Glutamatergic neuron (in vitro differentiated cells): ENCODE results near the gene LEKR1. TPM values are rescaled to one million over a fixed set of nuclear protein-coding genes. Genes with fewer than 3 reads are reported as not detected.
A peak's percentile ranks its signal among the peaks of the same experiment; 100 is the strongest.

Source experiments
- DNase-seq: peaks from one replicate; pipeline ENCODE4 v3.0.0; 2022
- H3K27ac Mint-ChIP-seq: one replicate; pipeline ENCODE4 v1.8.0; 2020; ENCODE audit warnings: mild to moderate bottlenecking, mixed read lengths, inconsistent platforms; ENCODE audit not compliant: unreplicated experiment
- H3K27me3 Mint-ChIP-seq: one replicate; pipeline ENCODE4 v1.8.0; 2020; ENCODE audit warnings: mild to moderate bottlenecking, moderate library complexity, mixed read lengths, inconsistent platforms; ENCODE audit not compliant: unreplicated experiment
- H3K36me3 Mint-ChIP-seq: one replicate; pipeline ENCODE4 v1.8.0; 2020; ENCODE audit warnings: mild to moderate bottlenecking, mixed read lengths, inconsistent platforms; ENCODE audit not compliant: unreplicated experiment
- H3K4me1 Mint-ChIP-seq: one replicate; pipeline ENCODE4 v1.8.0; 2020; ENCODE audit warnings: mild to moderate bottlenecking, low read depth, mixed read lengths, inconsistent platforms; ENCODE audit not compliant: unreplicated experiment
- H3K4me3 Mint-ChIP-seq: one replicate; pipeline ENCODE4 v1.8.0; 2020; ENCODE audit warnings: mild to moderate bottlenecking, mixed read lengths, inconsistent platforms; ENCODE audit not compliant: unreplicated experiment
- H3K9me3 Mint-ChIP-seq: one replicate; pipeline ENCODE4 v1.8.0; 2020; ENCODE audit warnings: mild to moderate bottlenecking, moderate library complexity, mixed read lengths, inconsistent platforms; ENCODE audit not compliant: unreplicated experiment
- total RNA-seq: library from RNA; stranded (reverse); fragmentation: NEBNext Ultra II Directional; extraction: Animal tissue kit (Norgen Biotek cat#: 25700); gene quantifications from one replicate; pipeline ENCODE4 v1.2.1, GENCODE V29; 2021; ENCODE audit not compliant: unreplicated experiment
- TF ChIP-seq, protein P1 (sequence below): fragments of 200-600 bp; sonication (generic); IDR thresholded peaks from one replicate; pipeline ENCODE4 v1.5.0; 2021; ENCODE audit not compliant: partially characterized antibody, unreplicated experiment

LEKR1 gene
- total RNA-seq, 1 donor from 2014 or later: 0.56 TPM

- no peak overlapping the region for H3K27ac Mint-ChIP-seq
- no peaks in the 10 kb centered on the region for H3K36me3 Mint-ChIP-seq
- H3K27me3 Mint-ChIP-seq: no peaks in the 10 kb centered on the region
- TF ChIP-seq, protein P1, sequence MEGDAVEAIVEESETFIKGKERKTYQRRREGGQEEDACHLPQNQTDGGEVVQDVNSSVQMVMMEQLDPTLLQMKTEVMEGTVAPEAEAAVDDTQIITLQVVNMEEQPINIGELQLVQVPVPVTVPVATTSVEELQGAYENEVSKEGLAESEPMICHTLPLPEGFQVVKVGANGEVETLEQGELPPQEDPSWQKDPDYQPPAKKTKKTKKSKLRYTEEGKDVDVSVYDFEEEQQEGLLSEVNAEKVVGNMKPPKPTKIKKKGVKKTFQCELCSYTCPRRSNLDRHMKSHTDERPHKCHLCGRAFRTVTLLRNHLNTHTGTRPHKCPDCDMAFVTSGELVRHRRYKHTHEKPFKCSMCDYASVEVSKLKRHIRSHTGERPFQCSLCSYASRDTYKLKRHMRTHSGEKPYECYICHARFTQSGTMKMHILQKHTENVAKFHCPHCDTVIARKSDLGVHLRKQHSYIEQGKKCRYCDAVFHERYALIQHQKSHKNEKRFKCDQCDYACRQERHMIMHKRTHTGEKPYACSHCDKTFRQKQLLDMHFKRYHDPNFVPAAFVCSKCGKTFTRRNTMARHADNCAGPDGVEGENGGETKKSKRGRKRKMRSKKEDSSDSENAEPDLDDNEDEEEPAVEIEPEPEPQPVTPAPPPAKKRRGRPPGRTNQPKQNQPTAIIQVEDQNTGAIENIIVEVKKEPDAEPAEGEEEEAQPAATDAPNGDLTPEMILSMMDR: no peak
- H3K4me3 Mint-ChIP-seq: no peak overlapping the region
- H3K4me1 Mint-ChIP-seq: no peaks in the 10 kb centered on the region
- peaks cover 2% of the 10 kb centered on the region for H3K9me3 Mint-ChIP-seq
- DNase-seq: no peak
Observed at GRCh38 chr3:156938724-156939123, 112.6 kb downstream of the LEKR1 start.

- H3K9me3 Mint-ChIP-seq: peaks cover 2% of the 10 kb centered on the region
- no peak overlapping the region for H3K4me3 Mint-ChIP-seq
- no peak for DNase-seq
- TF ChIP-seq, protein P1: no peak
- no peak overlapping the region for H3K27ac Mint-ChIP-seq
- H3K27me3 Mint-ChIP-seq: no peaks in the 10 kb centered on the region
- H3K36me3 Mint-ChIP-seq: no peaks in the 10 kb centered on the region
- no peaks in the 10 kb centered on the region for H3K4me1 Mint-ChIP-seq
Observed at GRCh38 chr3:156939315-156939714, 113.2 kb downstream of the LEKR1 start.

DNA sequence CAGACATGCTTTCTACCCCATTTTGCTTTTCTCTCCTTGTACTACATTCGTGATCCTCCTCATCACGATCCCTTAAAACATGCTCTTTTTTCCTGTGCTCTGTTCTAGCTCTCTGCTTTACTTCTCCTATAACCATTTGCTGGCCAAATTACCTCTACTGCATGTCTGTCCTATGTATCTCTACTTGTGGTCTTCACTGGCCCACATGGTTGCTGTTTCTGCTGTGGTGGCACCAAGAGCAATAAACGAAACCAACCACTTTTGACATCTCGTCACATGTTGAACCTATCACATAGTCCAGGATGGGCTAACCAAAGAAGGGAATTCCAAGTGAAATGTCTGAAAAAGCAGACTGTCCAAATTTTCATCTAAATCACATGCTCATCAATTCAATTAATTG, 115.2 kb downstream of the LEKR1 start:
- TF ChIP-seq, protein P1: no peak
- no peak overlapping the region for H3K27ac Mint-ChIP-seq
- peaks cover 2% of the 10 kb centered on the region for H3K27me3 Mint-ChIP-seq
- H3K4me1 Mint-ChIP-seq: no peaks in the 10 kb centered on the region
- H3K36me3 Mint-ChIP-seq: peaks cover 12% of the 10 kb centered on the region
- H3K9me3 Mint-ChIP-seq: peaks cover 5% of the 10 kb centered on the region
- no peak for DNase-seq
- no peak overlapping the region for H3K4me3 Mint-ChIP-seq

DNA sequence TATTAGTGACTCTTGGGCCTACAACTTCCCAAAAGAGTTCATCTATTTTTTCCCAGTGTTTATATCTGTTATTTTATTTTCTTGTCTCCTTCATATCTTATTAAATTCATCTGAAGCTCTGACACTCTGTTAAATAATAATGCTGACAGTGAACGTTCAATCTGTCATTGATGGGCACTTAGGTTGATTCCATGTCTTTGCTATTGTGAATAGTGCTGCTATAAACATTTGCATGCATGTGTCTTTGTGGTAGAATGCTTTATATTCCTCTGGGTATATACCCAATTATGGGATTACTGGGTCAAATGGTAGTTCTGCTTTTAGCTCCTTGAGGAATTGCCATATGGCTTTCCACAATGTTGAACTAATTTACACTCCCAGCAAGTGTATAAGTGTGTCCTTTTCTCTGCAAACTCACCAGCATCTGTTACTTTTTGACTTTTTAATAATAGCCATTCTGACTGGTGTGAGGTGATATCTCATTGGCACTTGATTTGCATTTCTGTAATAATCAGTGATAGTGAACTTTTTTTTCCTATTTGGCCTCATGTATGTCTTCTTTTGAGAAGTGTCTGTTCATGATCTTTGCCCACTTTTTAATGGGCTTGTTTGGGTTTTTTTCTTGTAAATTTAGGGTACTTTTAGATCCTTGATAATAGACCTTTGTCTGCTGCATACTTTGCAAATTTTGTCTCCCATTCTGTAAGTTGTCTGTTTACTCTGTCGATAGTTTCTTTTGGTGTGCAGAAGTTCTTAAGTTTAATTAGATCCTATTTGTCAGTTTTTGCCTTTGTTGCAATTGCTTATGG, 122.5 kb downstream of the LEKR1 start:
- no peak for DNase-seq
- Mint-ChIP-seq H3K9me3 (peaks cover 7% of the 10 kb centered on the region), H3K36me3 (peaks cover 18% of the 10 kb centered on the region), H3K27me3 (peaks cover 2% of the 10 kb centered on the region), H3K4me3 (no peak overlapping the region), H3K4me1 (peaks cover 19% of the 10 kb centered on the region), H3K27ac (peak overlapping the region; percentile 77)
- TF ChIP-seq, protein P1: no peak

GRCh38 chr3:156952011-156952410, 125.9 kb downstream of the LEKR1 start:
- Mint-ChIP-seq H3K27me3 (no peaks in the 10 kb centered on the region), H3K4me1 (peaks cover 18% of the 10 kb centered on the region), H3K27ac (no peak overlapping the region), H3K4me3 (no peak overlapping the region), H3K36me3 (peaks cover 2% of the 10 kb centered on the region), H3K9me3 (peaks cover 1% of the 10 kb centered on the region)
- no peak for DNase-seq
- TF ChIP-seq, protein P1: no peak
